M059J (cell line): ENCODE measurements around the gene DTNA. TPM values are rescaled to one million over a fixed set of nuclear protein-coding genes. Genes with fewer than 3 reads are reported as not detected.
"Not testable (repeated sequence)": the region's sequence is repeated elsewhere in the genome, so short reads cannot be mapped to it uniquely, and the experiment has no call there.

Experiments used
- DNase-seq: peaks from one replicate; pipeline ENCODE4 v3.0.0-alpha.2; 2012; ENCODE audit warnings: low read depth
- total RNA-seq: library from RNA; depleted of rRNA; stranded (reverse); fragments of >200 nt; shearing (Covaris generic); gene quantifications from 2 replicates; pipeline ENCODE4 v1.2.3, GENCODE V29; 2014

The DTNA gene
- total RNA-seq, 1 experiment from 2014 or later: 3.0 TPM

DNA sequence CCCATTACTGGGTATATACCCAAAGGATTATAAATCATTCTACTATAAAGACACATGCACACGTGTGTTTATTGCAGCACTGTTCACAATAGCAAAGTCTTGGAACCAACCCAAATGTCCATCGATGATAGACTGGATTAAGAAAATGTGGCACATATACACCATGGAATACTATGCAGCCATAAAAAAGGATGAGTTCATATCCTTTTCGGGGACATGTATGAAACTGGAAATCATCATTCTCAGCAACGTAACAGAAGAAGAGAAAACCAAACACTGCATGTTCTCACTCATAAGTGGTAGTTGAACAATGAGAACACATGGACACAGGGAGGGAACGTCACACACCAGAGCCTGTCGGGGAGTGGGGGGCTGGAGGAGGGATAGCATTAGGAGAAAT lies 15.6 kb downstream of the DTNA start:
- not testable (repeated sequence) for DNase-seq

DNA sequence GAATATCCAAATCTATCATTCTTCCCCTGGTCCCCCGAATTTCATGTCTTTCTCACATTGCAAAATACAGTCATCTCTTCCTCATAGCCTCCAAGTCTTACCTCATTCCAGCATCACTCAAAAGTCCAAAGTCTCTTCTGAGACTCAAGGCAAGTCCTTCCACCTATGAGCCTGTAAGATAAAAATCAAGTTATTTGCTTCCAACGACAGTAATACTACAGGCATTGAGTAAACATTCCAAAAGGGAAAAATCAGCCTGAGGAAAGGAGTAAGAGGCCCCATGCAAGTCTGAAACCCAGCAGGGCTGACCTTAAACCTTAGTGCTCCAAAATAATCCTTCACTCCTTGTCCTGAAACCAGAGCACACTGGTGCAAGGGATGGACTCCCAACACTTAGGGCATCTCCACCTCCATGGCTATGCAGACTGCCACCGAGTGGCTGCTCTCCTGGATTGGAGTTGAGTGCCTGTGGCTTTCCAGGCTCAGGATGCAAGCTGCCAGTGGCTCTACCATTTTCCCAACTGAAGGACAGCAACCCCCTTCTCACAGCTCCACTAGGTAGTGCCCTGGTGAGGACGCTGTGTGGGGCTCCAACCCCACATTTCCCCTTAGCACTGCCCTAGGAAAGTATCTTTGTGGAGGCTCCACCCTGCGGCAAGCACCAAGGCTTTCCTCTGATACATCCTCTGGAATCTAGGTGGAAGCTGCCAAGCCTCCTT lies 16.3 kb downstream of the DTNA start:
- DNase-seq: no peak

DNA sequence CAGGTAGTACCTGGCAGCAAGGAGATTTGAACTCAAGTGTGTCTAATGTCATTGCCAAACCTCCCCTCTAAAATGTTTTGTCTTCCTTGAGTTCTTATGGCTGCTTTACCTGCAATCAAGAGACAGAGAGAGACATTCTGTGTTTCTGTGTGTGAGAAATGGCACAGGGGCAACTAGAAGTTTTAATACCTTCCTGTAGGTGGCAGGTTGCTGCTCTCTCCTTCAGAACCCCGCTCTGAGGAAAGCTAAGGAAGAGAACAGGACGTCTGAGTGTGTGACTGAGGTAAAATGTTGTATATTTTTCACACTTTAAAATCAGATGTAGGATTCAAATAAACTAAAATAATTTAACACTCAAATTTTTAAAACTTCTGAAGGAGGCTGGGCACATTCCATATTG lies 19.2 kb downstream of the DTNA start:
- peak; percentile 39 for DNase-seq

DNA sequence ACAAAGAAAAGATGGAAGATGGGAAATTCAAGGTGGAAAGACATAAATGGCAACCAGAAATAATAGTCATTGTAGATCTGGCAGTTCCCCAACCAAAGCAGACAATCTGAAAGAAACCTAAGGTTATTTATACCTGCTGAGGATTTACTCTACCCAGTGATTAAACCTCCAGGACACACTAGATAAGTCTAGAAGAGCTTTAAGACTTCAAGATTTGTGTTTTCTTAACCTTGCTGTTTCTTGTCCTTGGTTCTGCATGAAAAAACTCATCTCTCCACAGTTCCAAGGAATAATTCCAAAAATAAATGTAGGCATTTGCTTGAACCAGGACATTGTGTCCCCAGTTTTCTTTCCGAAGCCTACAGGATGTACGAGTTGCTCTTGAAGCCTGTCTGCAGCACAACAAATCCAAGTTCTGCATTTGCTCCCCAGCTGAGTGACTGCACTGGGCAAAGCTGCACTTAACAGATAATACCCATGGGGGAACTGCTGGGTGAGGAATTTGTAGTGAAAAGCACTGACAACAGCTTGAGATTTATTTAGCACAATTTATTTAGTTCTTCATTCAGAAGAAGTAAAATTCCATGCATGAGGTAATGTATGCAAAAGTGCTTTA lies 19.8 kb downstream of the DTNA start:
- DNase-seq: no peak

DNA sequence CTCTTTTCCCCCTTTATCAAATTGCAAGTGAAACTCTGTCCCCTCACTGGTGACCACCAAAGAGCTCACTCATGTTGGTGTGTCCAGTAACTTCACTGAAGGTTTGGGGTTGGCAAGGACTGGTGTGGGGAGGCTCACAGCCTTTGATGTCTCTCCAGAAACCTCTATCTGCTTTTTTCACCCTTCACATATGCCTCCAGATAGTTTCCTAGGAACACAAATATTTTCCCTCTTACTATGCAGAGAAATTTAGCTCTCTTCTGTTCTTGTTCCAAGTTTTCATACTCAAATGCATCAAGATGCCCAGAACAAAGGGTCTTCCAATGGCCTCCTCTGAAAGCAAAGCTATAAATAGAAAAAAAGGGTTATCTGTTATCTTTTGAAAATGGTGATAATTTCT lies 20.7 kb downstream of the DTNA start:
- DNase-seq: no peak

DNA sequence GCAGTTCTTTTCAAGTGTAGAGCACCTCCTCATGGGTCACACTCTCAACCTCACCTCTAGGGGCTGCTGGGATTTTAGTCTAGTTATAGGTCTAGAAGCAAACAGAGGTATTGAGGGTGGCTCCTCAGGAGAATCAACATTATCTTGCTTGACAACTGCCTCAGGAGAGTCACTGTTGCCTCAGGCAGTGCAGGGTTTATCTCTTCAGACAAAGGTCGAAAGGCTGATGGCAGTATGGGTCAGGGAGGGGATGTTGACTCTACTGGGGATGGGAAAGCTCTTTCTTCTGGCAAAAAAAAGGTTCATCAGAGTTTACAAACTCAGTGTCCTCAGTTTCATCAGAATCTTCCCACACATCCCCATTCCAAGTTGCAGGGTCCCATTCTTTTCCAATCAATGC lies 24.0 kb downstream of the DTNA start:
- no peak for DNase-seq

DNA sequence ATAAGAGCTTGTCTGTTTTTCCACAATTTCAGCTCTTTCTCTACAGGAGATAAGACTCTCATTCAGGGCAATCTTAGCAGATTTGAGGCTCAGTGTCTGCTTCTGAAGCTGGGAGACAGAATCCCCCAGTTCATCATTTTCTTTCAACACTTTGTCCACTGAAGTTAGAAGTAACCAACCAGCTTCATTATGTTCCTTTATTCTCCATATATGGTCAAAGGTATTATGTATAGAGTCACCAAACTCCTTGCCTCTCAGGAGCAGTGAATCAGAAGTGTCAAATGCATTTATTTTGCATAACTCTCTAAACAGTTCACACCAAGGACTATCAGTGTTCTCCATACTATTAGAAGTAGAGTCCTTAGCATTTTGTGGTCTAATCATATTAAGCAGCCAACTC lies 24.4 kb downstream of the DTNA start:
- not testable (repeated sequence) for DNase-seq

DNA sequence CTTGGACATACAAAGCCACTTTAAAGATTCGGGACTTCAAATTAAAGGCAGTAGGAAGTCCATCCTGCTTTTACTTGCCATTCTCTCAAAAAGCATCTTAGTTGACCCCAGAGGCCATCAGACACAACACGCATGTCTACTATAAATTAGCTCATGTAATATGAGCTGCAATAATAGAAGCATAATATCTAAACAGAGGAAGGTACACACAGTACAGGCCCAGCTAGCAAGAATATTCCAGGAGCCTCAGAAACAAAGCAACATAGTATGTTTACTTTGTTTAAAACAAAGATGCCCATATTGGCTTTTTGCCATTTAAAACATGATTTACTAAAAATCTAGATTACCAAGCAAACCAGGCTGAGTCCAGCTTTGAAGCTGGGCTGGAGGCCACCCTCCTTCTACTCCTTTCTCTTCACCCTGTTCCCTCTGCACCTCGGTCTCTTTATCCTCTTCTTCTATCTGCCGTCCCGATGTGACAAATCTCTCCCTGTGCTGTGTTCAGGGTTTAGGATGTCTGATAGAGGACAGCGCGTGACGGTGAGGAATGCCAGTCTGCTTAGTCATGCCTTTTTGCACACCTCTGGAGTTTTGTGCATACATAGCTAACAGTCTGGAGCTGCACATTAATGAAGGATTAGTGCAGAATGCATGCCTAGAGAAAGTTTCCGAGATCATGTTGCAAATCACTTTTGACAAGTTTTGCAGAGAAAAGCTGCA lies 28.2 kb downstream of the DTNA start:
- peak; percentile 26 for DNase-seq

DNA sequence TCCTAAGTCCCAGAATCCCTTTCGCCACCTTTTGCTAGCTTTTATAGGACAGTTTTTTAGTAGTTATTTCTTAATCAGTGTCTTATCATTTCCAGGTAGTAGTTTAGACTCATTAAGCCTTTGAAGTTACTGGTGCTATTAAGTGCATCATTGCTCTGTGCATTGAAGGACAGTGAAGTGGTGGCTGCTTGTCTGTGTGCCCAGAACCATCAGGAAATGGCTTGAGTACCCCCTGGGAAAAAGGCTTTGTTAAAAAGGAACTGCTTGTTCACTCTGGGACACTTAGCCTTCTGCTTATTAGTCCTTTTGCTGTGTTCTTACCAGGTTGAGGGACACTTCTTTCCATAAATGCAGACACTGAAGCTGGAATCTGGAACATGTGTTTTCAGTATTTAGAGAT lies 30.0 kb downstream of the DTNA start:
- no peak for DNase-seq

DNA sequence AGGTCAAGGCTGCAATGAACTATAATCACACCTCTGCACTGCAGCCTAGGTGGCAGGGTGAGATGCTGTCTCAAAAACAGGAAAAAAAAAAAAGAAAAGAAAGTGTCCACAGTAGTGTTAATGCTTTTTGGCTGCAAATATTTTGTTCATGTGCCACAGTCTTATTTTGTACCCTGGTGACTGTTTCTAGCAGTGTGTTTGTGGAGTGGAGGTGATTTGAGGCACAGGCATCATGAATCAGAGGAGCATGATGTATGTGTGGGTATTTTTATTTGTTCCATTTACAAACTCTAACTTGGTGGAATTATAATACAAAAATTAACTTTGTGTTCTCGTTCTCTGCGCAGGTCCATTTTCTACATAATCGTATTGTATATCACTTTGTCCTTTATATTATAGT lies 30.6 kb downstream of the DTNA start:
- DNase-seq: no peak

DNA sequence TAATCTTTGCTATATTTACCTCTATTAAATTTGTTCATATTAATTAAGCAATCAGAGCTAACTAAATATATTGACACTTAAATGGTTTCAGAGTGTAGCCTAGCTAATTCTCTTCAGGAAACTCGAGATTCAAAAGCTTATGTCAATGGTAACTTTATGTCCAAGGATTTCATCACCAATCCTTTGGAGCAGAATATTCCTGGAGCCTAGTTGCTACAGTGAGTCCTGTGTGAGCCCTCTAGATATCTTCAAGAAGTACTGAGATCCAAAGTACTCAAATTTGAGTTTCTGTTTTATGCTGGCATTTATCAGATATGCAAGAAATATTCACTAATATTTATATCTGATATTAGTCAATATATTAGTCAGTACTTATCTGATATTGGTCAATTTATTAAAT lies 31.3 kb downstream of the DTNA start:
- no peak for DNase-seq

DNA sequence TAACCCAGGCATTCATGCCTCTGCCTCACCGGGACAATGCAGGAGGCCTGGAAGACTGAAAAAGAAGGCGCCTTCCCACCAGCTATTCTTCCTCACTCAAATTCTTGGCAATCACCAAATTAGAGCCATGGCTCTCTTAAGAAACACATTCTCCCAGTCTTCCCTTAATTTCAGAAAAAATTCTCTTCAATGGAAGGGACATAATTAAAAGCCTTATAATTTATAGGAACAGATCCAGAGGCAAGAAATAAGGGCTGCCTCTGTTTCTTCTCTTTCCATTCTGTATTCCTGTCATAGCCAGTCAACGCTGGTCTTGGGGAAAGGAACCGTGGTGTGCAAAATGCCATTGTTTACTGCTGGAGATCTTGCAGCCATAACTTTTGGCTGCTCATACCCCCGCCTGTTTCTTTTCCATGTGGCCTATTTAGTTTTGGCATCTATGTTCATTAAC lies 32.8 kb downstream of the DTNA start:
- DNase-seq: no peak

DNA sequence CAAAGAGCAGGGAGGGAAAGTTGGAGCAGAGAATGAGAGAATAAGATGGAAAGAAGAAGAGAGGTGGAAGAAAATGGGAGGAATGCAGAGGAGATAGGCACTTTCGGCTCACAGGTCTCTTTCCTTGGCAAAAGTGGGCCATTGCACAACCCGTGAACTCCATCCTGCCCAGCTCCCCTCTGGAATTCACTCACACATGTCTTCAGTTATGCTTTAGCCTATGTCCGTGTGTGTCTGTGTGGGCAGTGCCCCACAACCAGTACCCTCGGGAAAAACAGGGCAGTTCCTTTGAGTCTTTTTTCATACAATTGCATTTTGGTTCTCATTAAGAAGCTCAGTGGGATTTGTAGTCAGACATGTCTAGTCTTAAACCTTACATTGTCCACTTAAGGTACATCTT lies 34.5 kb downstream of the DTNA start:
- DNase-seq: no peak

DNA sequence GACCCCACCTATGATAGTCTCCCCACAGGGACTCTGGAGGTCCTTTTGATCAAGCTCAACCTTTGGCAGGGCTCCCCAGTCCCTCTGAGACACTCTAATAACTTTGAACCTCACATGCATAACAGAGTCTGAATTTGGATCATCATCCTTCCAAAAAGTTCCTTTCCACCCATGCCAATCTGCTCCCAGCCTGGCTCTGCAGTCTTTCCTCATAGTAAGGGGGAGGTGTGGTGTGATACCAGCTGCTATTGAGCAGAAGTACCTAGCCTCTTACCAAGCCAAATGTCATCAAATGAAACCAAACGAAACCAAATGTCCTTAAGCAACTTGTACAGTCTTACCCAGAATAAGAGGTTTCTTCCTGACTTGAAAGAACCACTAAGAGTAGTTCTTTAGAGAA lies 36.5 kb downstream of the DTNA start:
- DNase-seq: no peak

DNA sequence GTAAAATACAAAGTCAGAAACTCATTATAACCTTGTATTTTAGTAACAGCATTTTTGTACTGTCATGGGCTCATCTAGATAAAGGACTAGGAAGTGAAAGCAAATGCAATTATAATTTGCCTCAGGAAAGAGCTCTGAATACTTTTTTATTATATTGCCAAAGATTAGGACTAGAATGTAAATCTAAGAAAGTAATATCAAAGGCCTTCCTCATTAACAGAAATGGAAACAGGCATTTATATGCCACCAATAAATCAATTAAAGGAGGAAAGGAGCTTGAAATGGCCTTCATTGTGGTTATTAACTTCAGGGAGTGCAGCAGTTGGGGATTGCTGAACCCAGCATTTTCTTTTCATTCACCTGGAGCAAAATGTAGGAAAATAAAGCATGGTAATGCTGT lies 39.6 kb downstream of the DTNA start:
- DNase-seq: no peak

DNA sequence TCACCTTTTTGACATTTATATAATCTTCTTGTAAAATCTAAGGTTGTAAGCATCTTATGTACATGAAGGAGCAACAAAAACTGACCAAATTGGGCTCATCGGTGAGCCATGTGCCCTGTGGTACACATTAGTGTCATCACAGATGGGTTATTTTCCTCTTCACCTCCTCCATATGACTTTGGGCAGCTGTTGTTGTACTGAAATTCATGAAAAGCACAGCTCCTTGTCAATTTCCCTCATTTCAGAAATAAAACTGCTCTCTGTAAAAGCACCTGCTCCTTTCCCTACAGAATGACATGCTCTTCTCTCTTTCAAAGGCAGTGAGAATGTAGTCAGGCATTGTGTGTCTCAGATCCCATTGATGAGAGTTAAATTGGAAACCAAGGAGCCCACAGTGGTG lies 42.0 kb downstream of the DTNA start:
- no peak for DNase-seq

DNA sequence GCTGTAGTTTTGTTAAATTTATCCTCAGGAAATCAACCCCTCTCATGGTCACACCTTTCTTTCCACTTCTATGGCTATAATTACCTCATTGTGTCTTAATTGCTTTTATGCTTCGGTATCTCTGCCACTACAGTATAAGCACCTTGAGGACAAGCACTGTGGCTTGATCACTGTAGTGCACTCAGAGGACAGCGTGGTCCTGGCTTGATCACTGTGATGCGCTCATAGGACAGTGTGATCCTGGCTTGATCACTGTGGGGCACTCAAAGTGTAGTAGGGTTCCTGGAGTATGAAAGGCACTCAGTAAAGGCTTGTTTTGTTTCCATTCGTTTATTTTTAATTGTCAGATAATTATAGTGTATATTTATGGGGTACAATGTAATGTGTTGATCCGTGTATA lies 44.2 kb downstream of the DTNA start:
- no peak for DNase-seq

DNA sequence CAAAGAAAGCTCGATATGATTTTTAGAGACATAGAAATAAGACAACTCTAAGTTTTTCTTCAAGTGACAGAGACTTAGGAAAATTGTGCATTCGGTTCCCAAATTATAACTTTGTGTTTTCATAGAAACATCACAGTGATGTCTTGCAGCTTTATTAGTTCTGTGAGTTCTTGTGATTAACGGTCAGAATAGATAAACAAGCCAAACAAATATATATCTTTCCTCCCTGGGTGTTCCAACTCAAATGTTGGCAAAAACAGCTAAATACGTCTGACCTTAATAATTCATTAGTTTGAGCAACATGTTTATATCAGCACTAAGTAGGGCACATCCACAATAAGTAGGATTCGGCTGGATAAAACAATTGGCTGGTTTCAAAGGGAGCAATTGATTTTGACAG lies 47.6 kb downstream of the DTNA start:
- DNase-seq: no peak

DNA sequence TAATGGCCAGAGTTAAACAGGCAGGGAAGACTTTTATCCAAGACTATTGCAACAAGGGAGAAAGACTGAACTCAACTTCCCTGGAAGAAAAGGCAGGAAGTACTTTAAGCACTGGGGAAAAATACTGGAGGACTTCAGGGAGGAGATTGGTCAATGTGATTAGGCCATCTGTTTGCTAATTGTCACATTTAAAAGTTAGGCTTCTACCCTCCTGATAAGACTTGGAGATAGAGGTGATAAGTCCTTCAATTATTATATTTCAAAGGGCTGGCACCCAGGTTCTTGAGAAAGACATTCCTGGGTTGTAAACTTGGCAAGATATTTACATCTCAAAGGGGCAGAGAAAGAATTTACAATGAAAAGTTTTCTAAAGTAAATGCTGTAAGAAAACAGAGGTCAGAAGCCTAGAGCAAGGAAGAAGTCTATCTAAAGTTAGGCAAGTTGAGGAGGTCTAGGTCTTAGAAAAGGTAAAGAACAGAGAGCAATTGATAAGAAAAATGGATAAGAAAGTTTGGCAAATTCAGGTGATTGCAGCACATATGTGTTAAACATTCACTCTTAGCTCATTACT lies 48.4 kb downstream of the DTNA start:
- no peak for DNase-seq

DNA sequence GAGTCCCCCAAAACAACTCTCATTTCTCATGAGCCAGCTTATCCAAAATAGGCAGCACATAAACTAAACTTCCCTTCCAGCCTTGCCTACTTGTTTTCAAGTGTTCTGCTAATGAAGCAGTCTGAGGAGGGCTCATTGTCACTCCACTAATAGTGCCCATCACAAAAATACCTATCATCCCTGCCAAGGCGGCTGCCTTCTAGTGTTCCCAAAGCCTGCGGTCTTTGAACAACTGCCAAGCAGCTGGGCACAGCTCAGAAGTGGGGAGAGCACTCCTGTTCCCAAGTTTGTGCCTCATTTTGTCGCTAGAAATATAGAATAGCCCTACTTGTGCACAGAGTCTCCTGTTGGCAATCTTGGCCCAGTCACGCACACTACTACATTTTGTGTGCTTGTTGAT lies 50.3 kb downstream of the DTNA start:
- DNase-seq: no peak

DNA sequence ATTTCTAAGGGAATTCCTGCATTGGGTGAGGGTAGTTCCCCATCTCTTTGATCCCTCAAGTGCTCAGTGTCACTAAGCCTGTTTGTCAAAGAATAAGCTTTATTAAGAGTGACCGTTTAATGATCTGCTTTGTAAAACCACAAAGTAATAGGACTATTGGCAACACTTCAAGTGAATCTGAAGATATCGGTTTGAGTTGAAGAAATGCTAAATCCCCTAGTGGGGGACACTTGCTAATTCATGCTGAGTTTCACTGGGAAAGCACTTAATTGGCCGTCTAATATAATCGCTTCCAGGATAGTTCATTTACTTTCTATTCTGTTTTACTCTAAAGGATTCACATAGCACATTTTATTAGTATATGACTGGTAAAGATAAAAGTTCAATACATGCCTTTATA lies 54.4 kb downstream of the DTNA start:
- DNase-seq: no peak

DNA sequence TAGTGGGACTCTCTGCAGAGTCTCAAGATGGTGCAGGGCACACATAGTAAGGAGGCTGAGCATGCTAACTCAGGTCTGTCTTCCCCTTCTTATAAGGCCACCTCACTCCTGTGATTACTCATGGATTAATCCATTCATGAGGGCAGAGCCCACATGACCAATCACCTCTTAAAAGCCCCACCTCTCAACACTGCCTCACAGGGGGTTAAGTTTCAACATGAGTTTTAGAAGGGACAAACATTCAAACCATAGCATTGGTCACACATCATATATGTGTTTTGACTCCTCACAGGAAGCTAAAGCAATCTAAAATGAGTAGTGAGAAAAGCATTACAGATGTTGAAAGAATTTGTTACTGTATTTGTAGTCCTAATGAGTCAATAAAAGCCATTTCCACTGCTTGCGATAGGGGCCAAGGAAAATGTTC lies 57.5 kb downstream of the DTNA start:
- peak; percentile 59 for DNase-seq

DNA sequence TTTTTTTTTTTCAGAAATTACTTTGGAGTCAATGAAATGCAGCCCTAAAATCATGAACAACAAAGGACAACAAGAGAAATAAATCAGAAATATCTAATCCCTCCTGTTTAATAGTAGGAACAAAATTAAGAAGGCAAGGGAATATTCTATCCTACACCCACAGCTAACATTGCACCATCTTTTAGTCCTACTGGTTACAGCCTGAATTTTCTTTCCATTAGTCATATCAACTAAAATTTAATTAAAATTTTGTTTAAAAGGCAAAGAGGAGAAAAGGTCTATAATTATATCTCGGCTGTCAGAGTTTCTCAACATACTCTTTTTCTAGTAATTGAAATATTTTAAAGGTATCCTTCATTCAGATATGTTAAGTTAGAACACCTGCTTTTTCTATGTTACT lies 61.9 kb downstream of the DTNA start:
- DNase-seq: no peak
